Measurements from ENCODE around the gene VAMP2. TPM values are rescaled to one million over a fixed set of nuclear protein-coding genes. Genes with fewer than 3 reads are reported as not detected.

Gene VAMP2
- total and polyA plus RNA-seq, 9 of the 15 experiments (the other 6 are each of a cell fraction or from before 2014, with no cell fraction given): 2.3 to 31.8 (median 6.0) TPM

DNA sequence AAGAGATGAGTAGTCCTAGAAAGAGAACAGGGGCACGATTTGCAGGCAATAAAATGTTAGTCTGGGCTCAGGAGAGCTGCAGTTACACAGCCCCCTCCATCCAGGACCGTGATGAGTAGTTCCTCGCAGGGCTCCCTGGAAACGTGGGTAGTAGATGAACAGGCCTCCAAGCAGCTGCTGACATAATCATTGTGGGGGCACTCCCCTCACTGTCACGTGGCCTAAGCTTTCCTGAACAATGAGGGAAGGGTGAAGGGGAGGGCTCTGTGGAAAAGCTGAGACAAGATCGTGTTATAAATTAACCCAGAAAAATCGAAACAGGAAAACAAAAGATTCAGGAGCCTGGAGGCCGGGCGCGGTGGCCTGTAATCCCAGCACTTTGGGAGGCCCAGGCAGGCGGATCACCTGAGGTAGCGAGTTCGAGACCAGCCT, 9.2 kb downstream of the VAMP2 start:
- ATAC-seq (peak; percentile 3; the same call in 1 of the 3 replicates), DNase-seq (ENCODE audit: extremely low read depth in 1 of 4, low spot score in 3 of 4) (peak in 2 of 4 experiments; percentile 46 to 83), FAIRE-seq (peak; percentile 85)
- ChIA-PET CTCF (ENCODE audit: low intra/inter-chr PET ratio) (no interaction called here), POLR2A (interaction anchor here (0.5 to 8.6 kb wide), 9 partner anchors 9 to 467 kb away, joined by 3 to 105 read pairs (median 3); partner anchors contain the start of genes HES7 and VAMP2)
- peaks cover 43% of the 10 kb centered on the region for H3K79me2 ChIP-seq (ENCODE audit: control insufficient read depth, insufficient read depth, low read length)
- no peaks in the 10 kb centered on the region for H3K27me3 ChIP-seq (ENCODE audit: control insufficient read depth in 2 of 2, insufficient read depth in 2 of 2, low read length in 2 of 2)
- BruUV-seq (replicated peaks): no TSS peak
- H3K9me3 ChIP-seq (replicated peaks; ENCODE audit: control insufficient read depth, insufficient read depth, low read depth, low read length): no peaks in the 10 kb centered on the region
- peak overlapping the region; percentile 35 for H3K4me3 ChIP-seq
- H4K20me1 ChIP-seq (replicated peaks; ENCODE audit: control insufficient read depth, insufficient read depth, low read length): 0 out of 2 replicates have a peak, but pooled peaks cover 4% of the 10 kb centered on the region
- WGBS (ENCODE audit: insufficient coverage, low coverage, missing lambda C conversion rate): 0% methylated on average over 9 of the region's 13 CpGs
- peak overlapping the region; percentile 78 for H2AFZ ChIP-seq (ENCODE audit: low read depth, low read length)
- in situ Hi-C loops (cut with MboI) (no loop called here), intact Hi-C loops (cut with micrococcal nuclease) (no loop called here)
- peaks cover 18% of the 10 kb centered on the region; the same call in 1 of the 3 replicates for H3K36me3 ChIP-seq (ENCODE audit: control insufficient read depth, insufficient read depth, low read length)
- no peaks in the 10 kb centered on the region for H3K9me1 ChIP-seq (ENCODE audit: control insufficient read depth, insufficient read depth, low read length)
- peak overlapping the region; percentile 75 to 89 for H3K9ac ChIP-seq (ENCODE audit: insufficient read depth in 1 of 2, low read depth in 2 of 2, low read length in 2 of 2)
- peaks cover 33 to 84% of the 10 kb centered on the region in 2 experiments for H3K4me1 ChIP-seq (replicated peaks in 1 of 2; ENCODE audit: control insufficient read depth in 2 of 2, insufficient read depth in 2 of 2, low read length in 2 of 2)
- peak overlapping the region; percentile 89 for H3K4me2 ChIP-seq (ENCODE audit: insufficient read depth, low read length)
- H3K27ac ChIP-seq (ENCODE audit: extremely low read depth, low read depth, low read length): peak overlapping the region; percentile 94
- TF ChIP-seq EZH2 (IDR thresholded peaks at IDR 0.05; ENCODE audit: borderline replicate concordance, low read depth, low read length) (no peak), EGR1 (conservative IDR thresholded peaks at IDR 0.05) (peak; percentile 32), ZFX (CRISPR knock-in tag; IDR thresholded peaks at IDR 0.05) (0 out of 2 replicates have a peak, but pooled peaks have one; percentile 20), SIN3A (IDR thresholded peaks at IDR 0.05; ENCODE audit: borderline replicate concordance in 2 of 2, control insufficient read depth in 1 of 2, low read depth in 2 of 2, low read length in 2 of 2) (no peak), CREM (IDR thresholded peaks at IDR 0.05; ENCODE audit: low read depth) (peak; percentile 44; the same call in 1 of the 2 replicates), ZNF146 (CRISPR knock-in tag; IDR thresholded peaks at IDR 0.05; ENCODE audit: unreplicated experiment) (no peak), ZNF318 (IDR thresholded peaks at IDR 0.05; ENCODE audit: borderline replicate concordance in 1 of 2, low read depth in 1 of 2) (peak in 1 of 2 experiments; percentile 16; a peak in 1 of 4 replicates), EP300 (IDR thresholded peaks at IDR 0.05; ENCODE audit: low read length) (no peak), MBD2 (IDR thresholded peaks at IDR 0.05; ENCODE audit: borderline replicate concordance, low read depth) (no peak), L3MBTL2 (IDR thresholded peaks at IDR 0.05) (peak; percentile 24; the same call in 1 of the 2 replicates), ZNF143 (CRISPR knock-in tag; IDR thresholded peaks at IDR 0.05) (no peak), ZNF707 (CRISPR knock-in tag; conservative IDR thresholded peaks at IDR 0.05) (no peak), MXI1 (IDR thresholded peaks at IDR 0.05; ENCODE audit: low read depth, low read length) (no peak)
